DND-41 (cell line): ENCODE data around the gene SRC.

Source experiments
- EZH2 ChIP-seq: IDR thresholded peaks from 3 replicates; pipeline ENCODE4 v1.6.1; 2012; ENCODE audit warnings: borderline replicate concordance, low read depth, mild to moderate bottlenecking, moderate library complexity, low read length, inconsistent platforms; ENCODE audit not compliant: severe bottlenecking
- TF ChIP-seq, protein P1 (sequence below): IDR thresholded peaks from 2 replicates; pipeline ENCODE4 v1.5.1; 2012; ENCODE audit warnings: borderline replicate concordance, low read length, moderate library complexity, mild to moderate bottlenecking; ENCODE audit not compliant: poor library complexity, severe bottlenecking; ENCODE audit errors: extremely low read depth

DNA sequence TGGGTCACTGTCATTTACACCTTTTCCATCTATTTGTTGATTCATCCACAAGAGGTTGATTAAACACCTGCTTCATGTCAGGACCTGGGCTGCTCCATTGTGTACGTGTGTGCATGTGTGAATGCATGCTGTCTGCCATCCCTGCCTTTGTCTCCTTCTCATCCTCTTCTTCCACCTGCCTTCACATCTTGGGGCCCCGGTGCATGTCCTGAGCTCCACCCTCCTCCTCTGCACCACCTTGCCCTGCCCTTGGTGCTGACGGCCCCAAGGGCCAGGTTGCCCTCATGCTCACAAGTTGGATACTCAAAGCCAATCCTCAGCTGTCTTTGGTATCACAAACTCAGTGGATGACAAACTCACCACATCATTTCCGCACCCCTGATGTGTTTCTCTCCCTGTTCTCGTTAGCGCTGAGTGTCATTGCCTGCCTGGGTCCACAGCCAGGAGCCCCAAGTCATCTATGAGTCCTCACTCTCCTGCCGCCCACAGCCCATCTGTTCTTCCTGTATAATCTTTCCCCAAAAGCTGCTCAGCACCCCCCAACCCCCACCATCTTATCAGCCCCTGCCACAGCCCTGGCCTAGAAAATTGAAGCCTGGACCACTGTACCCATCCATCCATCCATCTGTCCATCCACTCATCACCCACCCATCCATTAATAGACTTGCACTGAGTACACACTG lies 85.0 kb downstream of the SRC start:
- TF ChIP-seq, protein P1, sequence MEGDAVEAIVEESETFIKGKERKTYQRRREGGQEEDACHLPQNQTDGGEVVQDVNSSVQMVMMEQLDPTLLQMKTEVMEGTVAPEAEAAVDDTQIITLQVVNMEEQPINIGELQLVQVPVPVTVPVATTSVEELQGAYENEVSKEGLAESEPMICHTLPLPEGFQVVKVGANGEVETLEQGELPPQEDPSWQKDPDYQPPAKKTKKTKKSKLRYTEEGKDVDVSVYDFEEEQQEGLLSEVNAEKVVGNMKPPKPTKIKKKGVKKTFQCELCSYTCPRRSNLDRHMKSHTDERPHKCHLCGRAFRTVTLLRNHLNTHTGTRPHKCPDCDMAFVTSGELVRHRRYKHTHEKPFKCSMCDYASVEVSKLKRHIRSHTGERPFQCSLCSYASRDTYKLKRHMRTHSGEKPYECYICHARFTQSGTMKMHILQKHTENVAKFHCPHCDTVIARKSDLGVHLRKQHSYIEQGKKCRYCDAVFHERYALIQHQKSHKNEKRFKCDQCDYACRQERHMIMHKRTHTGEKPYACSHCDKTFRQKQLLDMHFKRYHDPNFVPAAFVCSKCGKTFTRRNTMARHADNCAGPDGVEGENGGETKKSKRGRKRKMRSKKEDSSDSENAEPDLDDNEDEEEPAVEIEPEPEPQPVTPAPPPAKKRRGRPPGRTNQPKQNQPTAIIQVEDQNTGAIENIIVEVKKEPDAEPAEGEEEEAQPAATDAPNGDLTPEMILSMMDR = no peak
- no peak for TF ChIP-seq EZH2
